ENCODE measurements around the gene C1orf226. TPM values are rescaled to one million over a fixed set of nuclear protein-coding genes. Genes with fewer than 3 reads are reported as not detected.

Gene C1orf226
- total RNA-seq, 1 experiment from 2014 or later, result 3.1 TPM

DNA sequence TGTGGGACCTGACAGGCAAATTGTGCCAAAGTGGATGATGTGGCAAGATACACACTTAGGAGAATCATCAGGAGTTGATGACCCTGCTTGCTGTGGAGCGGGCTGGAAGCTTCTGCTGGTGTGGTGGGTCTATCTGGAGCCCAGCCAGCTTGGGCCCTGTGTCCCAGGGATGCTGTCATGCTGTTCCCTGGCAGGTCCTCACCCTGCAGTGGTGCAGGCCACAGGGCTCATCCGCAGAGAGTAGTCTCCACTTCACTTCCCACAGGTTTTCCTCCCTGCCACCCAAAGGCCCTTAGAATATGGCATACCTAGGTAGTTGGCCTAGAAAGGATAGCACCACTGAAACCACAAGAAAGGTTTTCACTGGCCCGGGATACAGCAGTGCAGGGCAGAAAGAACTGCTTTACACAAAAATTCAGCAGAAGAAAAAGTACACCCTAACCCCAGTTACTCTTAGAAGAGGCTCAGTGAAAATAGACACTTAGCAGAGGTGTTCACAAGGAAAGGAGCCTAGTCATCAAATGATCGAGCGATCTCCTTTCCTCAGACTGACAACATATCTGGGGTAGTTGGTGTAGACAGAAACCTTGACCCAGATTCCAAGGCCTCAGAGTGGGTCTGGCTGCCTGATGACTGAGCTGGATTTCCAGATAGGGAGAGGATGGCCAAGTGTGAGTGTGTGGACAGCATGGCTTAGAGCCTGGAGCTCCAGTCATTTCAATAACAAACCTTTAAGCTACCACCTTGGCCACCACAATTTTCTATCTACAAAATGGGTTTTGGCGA is 1.3 kb upstream of the C1orf226 start:
- BruUV-seq (replicated peaks), result no TSS peak
- Mint-ChIP-seq H3K27ac (ENCODE audit: low read depth, unreplicated experiment) (no peak overlapping the region), H3K36me3 (ENCODE audit: insufficient read depth, unreplicated experiment) (no peaks in the 10 kb centered on the region), H3K4me1 (ENCODE audit: insufficient read depth, unreplicated experiment) (peaks cover 45% of the 10 kb centered on the region), H3K27me3 (ENCODE audit: insufficient read depth, unreplicated experiment) (no peaks in the 10 kb centered on the region), H3K9me3 (ENCODE audit: unreplicated experiment) (no peaks in the 10 kb centered on the region), H3K4me3 (ENCODE audit: unreplicated experiment) (no peak overlapping the region)
- intact Hi-C loops (cut with micrococcal nuclease), result no loop called here
- POLR2A ChIA-PET, result interaction anchor here (0.6 to 3.7 kb wide), 12 partner anchors 8 to 185 kb away, joined by 3 to 77 read pairs (median 6); partner anchors contain the start of gene UAP1
- no peak for DNase-seq (ENCODE audit: unreplicated experiment)
- CTCF ChIA-PET, result interaction anchor here (0.7 to 4.3 kb wide), 14 partner anchors 9 to 588 kb away, joined by 3 to 72 read pairs (median 4); no protein-coding TSS in a partner anchor
- TF ChIP-seq CTCF (IDR thresholded peaks at IDR 0.05; ENCODE audit: unreplicated experiment), result no peak

DNA sequence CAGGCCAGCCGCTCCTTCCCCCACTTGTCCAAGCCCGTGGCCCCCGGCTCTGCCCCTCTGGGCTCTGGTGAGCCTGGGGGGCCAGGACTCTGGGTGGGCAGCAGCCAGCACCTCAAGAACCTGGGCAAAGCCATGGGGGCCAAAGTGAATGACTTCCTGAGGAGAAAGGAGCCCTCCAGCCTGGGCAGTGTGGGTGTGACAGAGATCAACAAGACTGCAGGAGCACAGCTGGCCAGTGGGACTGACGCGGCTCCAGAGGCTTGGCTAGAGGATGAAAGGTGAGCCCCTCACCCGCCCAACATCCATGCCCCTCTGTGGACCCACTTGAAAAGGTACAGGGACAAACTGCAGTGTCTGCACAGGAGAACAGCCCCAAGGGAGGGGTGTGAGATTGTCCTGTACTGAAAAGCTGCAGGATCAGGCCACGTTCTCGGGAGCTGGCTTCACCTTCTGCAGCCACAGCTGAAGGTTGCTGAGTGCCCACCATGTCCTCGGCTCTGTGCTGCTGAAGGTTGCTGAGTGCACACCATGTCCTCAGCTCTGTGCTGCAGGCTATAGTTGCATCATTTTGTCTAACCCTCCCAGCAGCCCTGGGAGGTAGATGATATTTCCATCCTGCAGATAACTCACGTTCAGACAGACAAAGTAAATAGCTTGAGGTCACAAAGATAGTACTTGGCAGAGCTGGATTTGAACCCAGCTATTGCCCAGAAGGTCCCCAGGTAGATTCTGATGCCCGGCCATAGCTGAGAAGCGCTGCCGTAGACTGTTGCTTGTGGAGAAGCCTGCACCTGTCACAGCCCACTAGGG is 618 bp downstream of the C1orf226 start:
- TF ChIP-seq CTCF (IDR thresholded peaks at IDR 0.05; ENCODE audit: unreplicated experiment), result no peak
- Mint-ChIP-seq H3K9me3 (ENCODE audit: unreplicated experiment) (no peaks in the 10 kb centered on the region), H3K4me1 (ENCODE audit: insufficient read depth, unreplicated experiment) (peaks cover 56% of the 10 kb centered on the region), H3K27ac (ENCODE audit: low read depth, unreplicated experiment) (peak overlapping the region; percentile 89), H3K4me3 (ENCODE audit: unreplicated experiment) (peak overlapping the region; percentile 26), H3K27me3 (ENCODE audit: insufficient read depth, unreplicated experiment) (no peaks in the 10 kb centered on the region), H3K36me3 (ENCODE audit: insufficient read depth, unreplicated experiment) (no peaks in the 10 kb centered on the region)
- CTCF ChIA-PET, result interaction anchor here (0.6 to 4.2 kb wide), 23 partner anchors 9 to 942 kb away, joined by 3 to 72 read pairs (median 4); no protein-coding TSS in a partner anchor
- POLR2A ChIA-PET, result interaction anchor here (0.6 to 3.7 kb wide), 19 partner anchors 10 to 312 kb away, joined by 3 to 77 read pairs (median 5); partner anchors contain the start of genes NOS1AP and UAP1
- peak; percentile 53 for DNase-seq (ENCODE audit: unreplicated experiment)
- intact Hi-C loops (cut with micrococcal nuclease), result loop anchor here (1.0 kb wide), 1 partner anchor 9 kb away; no protein-coding TSS in a partner anchor
- BruUV-seq (replicated peaks), result TSS peak; percentile 78

DNA sequence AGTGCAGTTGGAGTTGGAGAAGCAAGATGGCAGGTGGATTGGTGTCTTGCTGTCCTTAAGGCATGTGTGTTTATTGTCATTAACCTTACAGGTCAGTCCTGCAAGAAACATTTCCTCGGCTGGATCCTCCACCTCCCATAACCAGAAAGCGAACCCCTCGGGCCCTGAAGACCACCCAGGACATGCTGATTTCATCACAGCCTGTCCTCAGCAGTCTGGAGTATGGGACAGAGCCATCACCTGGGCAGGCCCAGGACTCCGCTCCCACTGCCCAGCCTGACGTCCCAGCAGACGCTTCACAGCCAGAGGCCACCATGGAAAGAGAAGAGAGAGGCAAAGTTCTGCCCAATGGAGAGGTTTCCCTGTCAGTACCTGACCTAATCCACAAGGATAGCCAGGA is 1.6 kb downstream of the C1orf226 start:
- H3K27me3 Mint-ChIP-seq (ENCODE audit: insufficient read depth, unreplicated experiment), result no peaks in the 10 kb centered on the region
- peaks cover 52% of the 10 kb centered on the region for H3K4me1 Mint-ChIP-seq (ENCODE audit: insufficient read depth, unreplicated experiment)
- no peaks in the 10 kb centered on the region for H3K36me3 Mint-ChIP-seq (ENCODE audit: insufficient read depth, unreplicated experiment)
- BruUV-seq (replicated peaks), result no TSS peak
- POLR2A ChIA-PET, result interaction anchor here (0.7 to 3.7 kb wide), 6 partner anchors 9 to 313 kb away, joined by 3 to 77 read pairs (median 15); partner anchors contain the start of gene UAP1
- no peak for TF ChIP-seq CTCF (IDR thresholded peaks at IDR 0.05; ENCODE audit: unreplicated experiment)
- H3K9me3 Mint-ChIP-seq (ENCODE audit: unreplicated experiment), result no peaks in the 10 kb centered on the region
- H3K4me3 Mint-ChIP-seq (ENCODE audit: unreplicated experiment), result no peak overlapping the region
- peak overlapping the region; percentile 89 for H3K27ac Mint-ChIP-seq (ENCODE audit: low read depth, unreplicated experiment)
- DNase-seq (ENCODE audit: unreplicated experiment), result no peak
- intact Hi-C loops (cut with micrococcal nuclease), result no loop called here
- CTCF ChIA-PET, result interaction anchor here (0.6 to 4.2 kb wide), 13 partner anchors 8 to 943 kb away, joined by 3 to 72 read pairs (median 4); no protein-coding TSS in a partner anchor

DNA sequence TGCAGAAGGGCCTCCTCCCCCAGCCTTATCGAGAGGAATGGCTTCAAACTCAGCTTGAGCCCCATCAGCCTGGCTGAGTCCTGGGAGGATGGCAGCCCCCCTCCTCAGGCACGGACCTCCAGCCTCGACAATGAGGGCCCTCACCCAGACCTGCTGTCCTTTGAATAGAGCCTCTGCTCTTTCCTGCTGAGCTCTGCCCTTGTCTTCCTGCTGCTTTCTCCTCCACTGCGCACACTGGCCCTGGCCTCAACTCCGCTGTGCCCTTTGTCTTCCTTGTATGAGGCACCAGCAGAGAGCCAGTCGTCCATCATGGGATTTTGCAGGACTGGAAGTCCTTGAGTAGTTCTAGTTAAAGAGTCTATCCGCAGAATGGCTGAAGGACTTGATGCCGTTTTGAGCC is 2.0 kb downstream of the C1orf226 start:
- H3K4me1 Mint-ChIP-seq (ENCODE audit: insufficient read depth, unreplicated experiment), result peaks cover 54% of the 10 kb centered on the region

More for the DNA sequence above, 2.0 kb downstream of the C1orf226 start:
- CTCF ChIA-PET, result interaction anchor here (0.6 to 1.5 kb wide), 8 partner anchors 8 to 417 kb away, joined by 3 to 4 read pairs (median 4); no protein-coding TSS in a partner anchor
- Mint-ChIP-seq H3K27ac (ENCODE audit: low read depth, unreplicated experiment) (peak overlapping the region; percentile 89), H3K27me3 (ENCODE audit: insufficient read depth, unreplicated experiment) (no peaks in the 10 kb centered on the region), H3K36me3 (ENCODE audit: insufficient read depth, unreplicated experiment) (no peaks in the 10 kb centered on the region), H3K4me3 (ENCODE audit: unreplicated experiment) (no peak overlapping the region), H3K9me3 (ENCODE audit: unreplicated experiment) (no peaks in the 10 kb centered on the region)
- DNase-seq (ENCODE audit: unreplicated experiment), result no peak
- BruUV-seq (replicated peaks), result no TSS peak
- POLR2A ChIA-PET, result no interaction called here
- intact Hi-C loops (cut with micrococcal nuclease), result no loop called here
- TF ChIP-seq CTCF (IDR thresholded peaks at IDR 0.05; ENCODE audit: unreplicated experiment), result no peak
